GM18498 (cell line): ENCODE data around the gene UHRF1.
"Not testable (repeated sequence)": the region's sequence is repeated elsewhere in the genome, so short reads cannot be mapped to it uniquely, and the experiment has no call there.

Experiments used
- ATAC-seq: cut with Tn5 transposase; IDR thresholded peaks from one replicate; pipeline ENCODE4 v1.9.1; 2021; ENCODE audit warnings: mild to moderate bottlenecking, moderate library complexity; ENCODE audit not compliant: unreplicated experiment

Gene UHRF1

GRCh38 chr19:4897146-4897545 lies 12.2 kb upstream of the UHRF1 start:
- no peak for ATAC-seq

GRCh38 chr19:4900879-4901278 lies 8.4 kb upstream of the UHRF1 start:
- not testable (repeated sequence) for ATAC-seq

GRCh38 chr19:4902796-4903195 lies 6.5 kb upstream of the UHRF1 start, which contains the start of gene ARRDC5:
ARRDC5 (minus strand) TSS chr19:4902896; CDS start chr19:4902825, 71 bp downstream.
- ATAC-seq, result no peak

GRCh38 chr19:4904481-4904880 lies 4.8 kb upstream of the UHRF1 start:
- no peak for ATAC-seq

- ATAC-seq, result no peak
Observed at GRCh38 chr19:4906963-4907362, 2.3 kb upstream of the UHRF1 start.

GRCh38 chr19:4908360-4908759 lies 941 bp upstream of the UHRF1 start:
- no peak for ATAC-seq

GRCh38 chr19:4908781-4909155 lies 533 bp upstream of the UHRF1 start:
- no peak for ATAC-seq

GRCh38 chr19:4909897-4910593 lies 744 bp downstream of the UHRF1 start:
- ATAC-seq, result peak; percentile 84

- no peak for ATAC-seq
Observed at GRCh38 chr19:4910594-4911281, 1.4 kb downstream of the UHRF1 start.

- no peak for ATAC-seq
Observed at GRCh38 chr19:4911314-4911713, 2.0 kb downstream of the UHRF1 start.

GRCh38 chr19:4911786-4912672 lies 2.7 kb downstream of the UHRF1 start:
- ATAC-seq, result no peak

GRCh38 chr19:4913996-4914735 lies 4.9 kb downstream of the UHRF1 start:
- ATAC-seq, result no peak

- ATAC-seq, result no peak
Observed at GRCh38 chr19:4914736-4915501, 5.6 kb downstream of the UHRF1 start.

GRCh38 chr19:4916292-4917082 lies 7.2 kb downstream of the UHRF1 start:
- no peak for ATAC-seq

- ATAC-seq, result no peak
Observed at GRCh38 chr19:4922530-4923275, 13.4 kb downstream of the UHRF1 start.

GRCh38 chr19:4923276-4923747 lies 14.0 kb downstream of the UHRF1 start:
- ATAC-seq, result no peak

GRCh38 chr19:4929186-4929585 lies 19.9 kb downstream of the UHRF1 start:
- no peak for ATAC-seq

GRCh38 chr19:4930664-4931063 lies 21.4 kb downstream of the UHRF1 start:
- no peak for ATAC-seq
